ENCODE results near the gene ENPP6. TPM values are rescaled to one million over a fixed set of nuclear protein-coding genes. Genes with fewer than 3 reads are reported as not detected.

Gene ENPP6
- total RNA-seq, 4 donors from 2014 or later = not detected

- WGBS = 72% methylated on average over 3 of the region's 4 CpGs
- no peak overlapping the region for H3K27ac ChIP-seq
- H3K27me3 ChIP-seq = no peaks in the 10 kb centered on the region
Observed at GRCh38 chr4:184099000-184099399, 118.7 kb downstream of the ENPP6 start.

GRCh38 chr4:184097815-184098214, 119.9 kb downstream of the ENPP6 start:
- Histone ChIP-seq H3K36me3 (no peaks in the 10 kb centered on the region), H3K4me1 (peaks cover 10% of the 10 kb centered on the region), H3K4me3 (peak overlapping the region; percentile 44), H3K27ac (no peak overlapping the region), H3K9me3 (no peaks in the 10 kb centered on the region), H3K27me3 (no peaks in the 10 kb centered on the region)
- DNase-seq (ENCODE audit: low spot score in 2 of 2) = no peak
- 92% methylated on average over 13 of the region's 13 CpGs for WGBS
- TF ChIP-seq CTCF (IDR thresholded peaks at IDR 0.05) = no peak
- TF ChIP-seq EP300 (IDR thresholded peaks at IDR 0.05) = no peak
- no peak for TF ChIP-seq POLR2A (IDR thresholded peaks at IDR 0.05)
- no peak for TF ChIP-seq POLR2AphosphoS5 (IDR thresholded peaks at IDR 0.05)

More at GRCh38 chr4:184099000-184099399, 118.7 kb downstream of the ENPP6 start:
- no peak for TF ChIP-seq POLR2AphosphoS5 (IDR thresholded peaks at IDR 0.05)
- Histone ChIP-seq H3K9me3 (no peaks in the 10 kb centered on the region), H3K4me3 (no peak overlapping the region), H3K4me1 (peaks cover 17% of the 10 kb centered on the region), H3K36me3 (no peaks in the 10 kb centered on the region)
- no peak for DNase-seq (ENCODE audit: low spot score in 2 of 2)

- TF ChIP-seq CTCF (IDR thresholded peaks at IDR 0.05) (peak in 1 of 2 donors; percentile 35), EP300 (IDR thresholded peaks at IDR 0.05) (no peak), POLR2A (IDR thresholded peaks at IDR 0.05) (no peak)
- H3K4me3 ChIP-seq = peak overlapping the region; percentile 44
- peak; percentile 78 to 88 for DNase-seq (ENCODE audit: low spot score in 2 of 2)
- no peak overlapping the region for H3K27ac ChIP-seq
- H3K36me3 ChIP-seq = no peaks in the 10 kb centered on the region
- H3K9me3 ChIP-seq = no peaks in the 10 kb centered on the region
- H3K27me3 ChIP-seq = no peaks in the 10 kb centered on the region
- peaks cover 10% of the 10 kb centered on the region for H3K4me1 ChIP-seq
- 34% methylated on average over 12 of the region's 26 CpGs for WGBS
Observed at GRCh38 chr4:184097241-184097605, 120.5 kb downstream of the ENPP6 start.

- WGBS = 64% methylated on average over 13 of the region's 13 CpGs
- H3K4me1 ChIP-seq = peaks cover 10% of the 10 kb centered on the region
- no peak for DNase-seq (ENCODE audit: low spot score in 2 of 2)
Observed at GRCh38 chr4:184096561-184097240, 121.0 kb downstream of the ENPP6 start.

GRCh38 chr4:184094532-184095159, 123.0 kb downstream of the ENPP6 start:
- Histone ChIP-seq H3K27me3 (no peaks in the 10 kb centered on the region), H3K27ac (no peak overlapping the region), H3K4me3 (no peak overlapping the region), H3K4me1 (peaks cover 10% of the 10 kb centered on the region), H3K9me3 (no peaks in the 10 kb centered on the region), H3K36me3 (no peaks in the 10 kb centered on the region)
- 82% methylated on average over 8 of the region's 8 CpGs for WGBS
- no peak for DNase-seq (ENCODE audit: low spot score in 2 of 2)
- no peak for TF ChIP-seq CTCF (IDR thresholded peaks at IDR 0.05)
- TF ChIP-seq POLR2A (IDR thresholded peaks at IDR 0.05) = no peak
- no peak for TF ChIP-seq EP300 (IDR thresholded peaks at IDR 0.05)
- no peak for TF ChIP-seq POLR2AphosphoS5 (IDR thresholded peaks at IDR 0.05)

More at GRCh38 chr4:184096561-184097240, 121.0 kb downstream of the ENPP6 start:
- no peak for TF ChIP-seq POLR2AphosphoS5 (IDR thresholded peaks at IDR 0.05)
- TF ChIP-seq EP300 (IDR thresholded peaks at IDR 0.05) = no peak
- no peak for TF ChIP-seq POLR2A (IDR thresholded peaks at IDR 0.05)
- no peak for TF ChIP-seq CTCF (IDR thresholded peaks at IDR 0.05)
- no peaks in the 10 kb centered on the region for H3K36me3 ChIP-seq
- peak overlapping the region; percentile 44 for H3K4me3 ChIP-seq
- H3K27ac ChIP-seq = no peak overlapping the region
- H3K27me3 ChIP-seq = no peaks in the 10 kb centered on the region
- H3K9me3 ChIP-seq = no peaks in the 10 kb centered on the region
